GM12892 (cell line): ENCODE measurements around the gene PSPN.
A peak's percentile ranks its signal among the peaks of the same experiment; 100 is the strongest.

Source experiments
- POLR2AphosphoS5 ChIP-seq: IDR thresholded peaks from 2 replicates; pipeline ENCODE4 v1.6.1; 2011; ENCODE audit warnings: low read depth, low read length, control low read depth
- TAF1 ChIP-seq: IDR thresholded peaks from 2 replicates; pipeline ENCODE4 v1.6.1; 2011; ENCODE audit warnings: low read depth, mild to moderate bottlenecking, control low read depth, low read length, borderline replicate concordance

GRCh38 chr19:6378486-6378885, 2.8 kb upstream of the PSPN start:
- TF ChIP-seq TAF1 (no peak), POLR2AphosphoS5 (peak; percentile 40; the same call in 1 of the 2 replicates)
